Astrocyte (in vitro differentiated cells and primary cell): ENCODE data around the gene BUB3. TPM values are rescaled to one million over a fixed set of nuclear protein-coding genes. Genes with fewer than 3 reads are reported as not detected.

Experiments
- DNase-seq: peaks from one replicate; pipeline ENCODE4 v3.0.0-alpha.2; 2010; ENCODE audit warnings: low read depth
- FAIRE-seq: peaks from 2 replicates; lab custom pipeline; 2011; peaks lifted over from hg19 to GRCh38; lab: Jason Lieb, UNC
- H2AFZ ChIP-seq: 2 replicates; pipeline ENCODE4 v1.6.0; 2012; ENCODE audit warnings: low read depth, low read length, inconsistent platforms
- H3K27ac ChIP-seq: 2 replicates; pipeline ENCODE4 v1.5.1; 2011; ENCODE audit warnings: low read depth, low read length, inconsistent platforms
- H3K27me3 ChIP-seq: 2 replicates; pipeline ENCODE4 v1.6.0; 2011; ENCODE audit warnings: low read length, inconsistent platforms; ENCODE audit not compliant: insufficient read depth
- H3K36me3 ChIP-seq: 2 replicates; pipeline ENCODE4 v1.5.1; 2011; ENCODE audit warnings: low read length, inconsistent platforms; ENCODE audit not compliant: insufficient read depth
- H3K4me1 ChIP-seq: 2 replicates; pipeline ENCODE4 v1.5.1; 2011; ENCODE audit warnings: low read length, inconsistent platforms; ENCODE audit not compliant: insufficient read depth
- H3K4me2 ChIP-seq: 2 replicates; pipeline ENCODE4 v1.6.0; 2012; ENCODE audit warnings: low read length, inconsistent platforms
- H3K4me3 ChIP-seq: 2 replicates; pipeline ENCODE4 v1.5.1; 2011; ENCODE audit warnings: low read depth, mild to moderate bottlenecking, low read length, inconsistent platforms; ENCODE audit not compliant: insufficient read depth
- H3K79me2 ChIP-seq: 2 replicates; pipeline ENCODE4 v1.6.0; 2012; ENCODE audit warnings: mild to moderate bottlenecking, low read length, inconsistent platforms; ENCODE audit not compliant: insufficient read depth
- H3K9ac ChIP-seq: 2 replicates; pipeline ENCODE4 v1.6.0; 2012; ENCODE audit warnings: mild to moderate bottlenecking, low read length, inconsistent platforms
- H3K9me3 ChIP-seq: 2 replicates; pipeline ENCODE4 v1.5.1; 2012; ENCODE audit warnings: low read depth, mild to moderate bottlenecking, low read length, inconsistent platforms; ENCODE audit not compliant: insufficient read depth
- H4K20me1 ChIP-seq: 2 replicates; pipeline ENCODE4 v1.6.0; 2012; ENCODE audit warnings: low read length, inconsistent platforms; ENCODE audit not compliant: insufficient read depth
- H3K27ac Mint-ChIP-seq: one replicate; pipeline ENCODE4 v1.8.0; 2021; ENCODE audit warnings: mild to moderate bottlenecking, mixed read lengths; ENCODE audit not compliant: unreplicated experiment
- H3K27me3 Mint-ChIP-seq: one replicate; pipeline ENCODE4 v1.8.0; 2021; ENCODE audit warnings: low read depth, mixed read lengths; ENCODE audit not compliant: unreplicated experiment
- H3K36me3 Mint-ChIP-seq: one replicate; pipeline ENCODE4 v1.8.0; 2021; ENCODE audit warnings: low read depth, mixed read lengths; ENCODE audit not compliant: unreplicated experiment
- H3K4me1 Mint-ChIP-seq: one replicate; pipeline ENCODE4 v1.8.0; 2021; ENCODE audit warnings: low read depth, mixed read lengths; ENCODE audit not compliant: unreplicated experiment
- H3K4me3 Mint-ChIP-seq: one replicate; pipeline ENCODE4 v1.8.0; 2021; ENCODE audit warnings: mild to moderate bottlenecking, moderate library complexity, mixed read lengths; ENCODE audit not compliant: unreplicated experiment
- H3K9me3 Mint-ChIP-seq: one replicate; pipeline ENCODE4 v1.8.0; 2021; ENCODE audit warnings: mild to moderate bottlenecking, mixed read lengths; ENCODE audit not compliant: unreplicated experiment
- EZH2 ChIP-seq: IDR thresholded peaks from 2 replicates; pipeline ENCODE4 v1.6.1; 2012; ENCODE audit warnings: mild to moderate bottlenecking, low read length, inconsistent platforms; ENCODE audit not compliant: insufficient read depth
- total RNA-seq: library from RNA; stranded (reverse); gene quantifications from 2 replicates; pipeline ENCODE4 v1.2.1, GENCODE V29; 2021
- TF ChIP-seq, protein P1 (sequence below): IDR thresholded peaks from 2 replicates; pipeline ENCODE4 v1.5.1; 2011; ENCODE audit warnings: low read depth, mild to moderate bottlenecking, inconsistent platforms, low read length, moderate library complexity; ENCODE audit not compliant: insufficient read depth

The BUB3 gene
- total RNA-seq, 1 donor from 2014 or later, result 81.7 TPM

DNA sequence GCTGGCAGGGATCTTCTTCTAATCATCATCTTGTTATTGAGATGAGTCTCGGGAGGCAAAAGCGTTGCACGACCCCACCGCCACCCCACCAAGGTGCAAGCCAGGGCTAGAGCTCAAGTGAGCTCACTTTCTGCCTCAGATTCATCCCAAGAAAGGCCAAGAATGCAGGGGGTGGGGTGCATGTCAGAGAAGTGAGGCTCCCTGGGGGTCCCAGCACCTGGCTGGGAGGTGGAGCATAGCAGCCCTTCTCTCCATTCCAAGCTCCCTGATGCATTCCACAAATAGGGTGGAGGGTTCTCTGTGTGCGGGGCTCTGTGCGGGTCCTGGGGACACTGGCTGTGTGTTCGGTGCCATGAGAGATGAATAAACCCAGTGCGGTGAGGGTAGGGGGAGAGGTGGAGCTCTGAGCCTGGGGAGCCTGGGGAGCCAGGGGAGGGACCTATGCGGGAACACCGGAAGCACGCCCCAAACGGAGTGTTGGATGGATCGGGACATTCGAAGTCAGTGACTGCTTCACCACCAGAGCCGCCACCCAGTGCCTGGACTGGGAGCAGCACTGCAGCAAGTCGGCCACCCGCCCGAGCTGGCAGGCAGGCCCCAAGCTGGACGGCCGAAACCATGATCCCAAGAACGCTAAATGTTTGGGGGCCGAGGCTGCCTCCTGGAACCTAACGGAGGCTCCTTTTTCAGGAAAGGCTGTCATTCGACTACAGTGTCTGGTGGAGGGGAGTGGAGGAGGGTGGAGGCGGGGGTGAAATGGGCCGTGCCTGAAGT, 36.4 kb upstream of the BUB3 start:
- peaks cover 32% of the 10 kb centered on the region for H3K27me3 Mint-ChIP-seq
- peaks cover 1% of the 10 kb centered on the region for H3K4me1 Mint-ChIP-seq
- Histone ChIP-seq H3K9ac (no peak overlapping the region), H3K4me3 (no peak overlapping the region), H3K4me2 (no peak overlapping the region), H3K4me1 (no peaks in the 10 kb centered on the region), H3K36me3 (no peaks in the 10 kb centered on the region), H3K9me3 (no peaks in the 10 kb centered on the region), H2AFZ (no peak overlapping the region), H3K27ac (no peak overlapping the region), H4K20me1 (no peaks in the 10 kb centered on the region), H3K27me3 (peaks cover 6% of the 10 kb centered on the region), H3K79me2 (no peaks in the 10 kb centered on the region)
- no peak overlapping the region for H3K4me3 Mint-ChIP-seq
- FAIRE-seq (no peak), DNase-seq (no peak)
- no peaks in the 10 kb centered on the region for H3K9me3 Mint-ChIP-seq
- TF ChIP-seq, protein P1, sequence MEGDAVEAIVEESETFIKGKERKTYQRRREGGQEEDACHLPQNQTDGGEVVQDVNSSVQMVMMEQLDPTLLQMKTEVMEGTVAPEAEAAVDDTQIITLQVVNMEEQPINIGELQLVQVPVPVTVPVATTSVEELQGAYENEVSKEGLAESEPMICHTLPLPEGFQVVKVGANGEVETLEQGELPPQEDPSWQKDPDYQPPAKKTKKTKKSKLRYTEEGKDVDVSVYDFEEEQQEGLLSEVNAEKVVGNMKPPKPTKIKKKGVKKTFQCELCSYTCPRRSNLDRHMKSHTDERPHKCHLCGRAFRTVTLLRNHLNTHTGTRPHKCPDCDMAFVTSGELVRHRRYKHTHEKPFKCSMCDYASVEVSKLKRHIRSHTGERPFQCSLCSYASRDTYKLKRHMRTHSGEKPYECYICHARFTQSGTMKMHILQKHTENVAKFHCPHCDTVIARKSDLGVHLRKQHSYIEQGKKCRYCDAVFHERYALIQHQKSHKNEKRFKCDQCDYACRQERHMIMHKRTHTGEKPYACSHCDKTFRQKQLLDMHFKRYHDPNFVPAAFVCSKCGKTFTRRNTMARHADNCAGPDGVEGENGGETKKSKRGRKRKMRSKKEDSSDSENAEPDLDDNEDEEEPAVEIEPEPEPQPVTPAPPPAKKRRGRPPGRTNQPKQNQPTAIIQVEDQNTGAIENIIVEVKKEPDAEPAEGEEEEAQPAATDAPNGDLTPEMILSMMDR, result no peak
- TF ChIP-seq EZH2, result no peak
- H3K36me3 Mint-ChIP-seq, result no peaks in the 10 kb centered on the region
- H3K27ac Mint-ChIP-seq, result no peak overlapping the region

DNA sequence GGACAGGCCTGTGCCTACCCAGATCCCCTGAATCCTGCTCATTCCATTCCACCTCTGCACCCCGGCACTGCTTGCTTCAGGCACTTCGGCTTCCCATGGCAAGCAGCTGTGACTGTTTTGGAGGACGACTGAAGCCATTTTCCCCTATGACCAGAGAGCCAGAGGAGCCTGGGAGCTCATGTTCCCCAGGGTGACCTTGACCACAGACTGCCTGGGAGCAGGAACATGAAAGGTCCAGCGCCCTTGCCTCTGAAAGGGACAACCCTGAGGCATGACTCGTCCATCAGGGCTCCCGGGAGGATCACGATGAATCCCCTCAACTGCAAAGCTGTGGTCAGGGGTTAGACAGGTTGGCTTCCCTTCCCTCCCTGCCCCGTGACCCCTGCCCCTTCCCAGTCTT, 35.1 kb upstream of the BUB3 start:
- no peaks in the 10 kb centered on the region for H3K4me1 ChIP-seq
- TF ChIP-seq EZH2, result no peak
- TF ChIP-seq, protein P1, result no peak
- no peak overlapping the region for H3K4me2 ChIP-seq
- no peak overlapping the region for H3K27ac ChIP-seq
- H3K27me3 ChIP-seq, result peaks cover 6% of the 10 kb centered on the region
- peaks cover 32% of the 10 kb centered on the region for H3K27me3 Mint-ChIP-seq
- H3K27ac Mint-ChIP-seq, result no peak overlapping the region
- no peak for DNase-seq
- no peaks in the 10 kb centered on the region for H3K79me2 ChIP-seq
- H3K4me3 ChIP-seq, result no peak overlapping the region
- no peaks in the 10 kb centered on the region for H3K9me3 ChIP-seq
- no peak for FAIRE-seq
- H3K9me3 Mint-ChIP-seq, result no peaks in the 10 kb centered on the region
- no peaks in the 10 kb centered on the region for H4K20me1 ChIP-seq
- no peaks in the 10 kb centered on the region for H3K36me3 Mint-ChIP-seq
- H2AFZ ChIP-seq, result no peak overlapping the region
- no peak overlapping the region for H3K9ac ChIP-seq
- H3K4me3 Mint-ChIP-seq, result no peak overlapping the region
- no peaks in the 10 kb centered on the region for H3K36me3 ChIP-seq
- H3K4me1 Mint-ChIP-seq, result peaks cover 1% of the 10 kb centered on the region

DNA sequence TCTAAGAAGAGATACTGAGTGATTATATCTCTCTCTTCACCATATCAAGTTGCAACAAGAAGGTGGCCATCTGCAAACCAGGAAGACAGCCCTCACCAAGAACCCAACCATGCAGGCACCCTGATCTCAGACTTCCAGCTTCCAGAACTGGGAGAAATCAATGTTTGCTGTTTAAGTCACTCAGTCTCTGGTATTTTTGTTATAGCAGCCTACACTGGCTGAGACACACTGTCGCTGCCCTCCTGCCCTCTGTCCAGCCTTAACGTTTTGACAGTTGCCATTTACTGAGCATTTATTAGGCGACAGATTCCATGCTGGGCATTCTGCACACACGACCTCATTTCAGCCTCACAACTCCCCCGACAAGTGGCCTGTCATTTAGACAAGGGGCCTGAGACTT, 28.0 kb upstream of the BUB3 start:
- Histone ChIP-seq H4K20me1 (no peaks in the 10 kb centered on the region), H2AFZ (no peak overlapping the region), H3K27me3 (peaks cover 31% of the 10 kb centered on the region), H3K9ac (no peak overlapping the region), H3K9me3 (peaks cover 2% of the 10 kb centered on the region), H3K4me3 (no peak overlapping the region), H3K36me3 (no peaks in the 10 kb centered on the region), H3K4me2 (no peak overlapping the region), H3K4me1 (no peaks in the 10 kb centered on the region), H3K27ac (no peak overlapping the region), H3K79me2 (no peaks in the 10 kb centered on the region)
- DNase-seq (no peak), FAIRE-seq (no peak)
- no peaks in the 10 kb centered on the region for H3K36me3 Mint-ChIP-seq
- no peaks in the 10 kb centered on the region for H3K4me1 Mint-ChIP-seq
- TF ChIP-seq, protein P1, result no peak
- no peak for TF ChIP-seq EZH2
- peaks cover 76% of the 10 kb centered on the region for H3K27me3 Mint-ChIP-seq
- no peak overlapping the region for H3K27ac Mint-ChIP-seq
- H3K9me3 Mint-ChIP-seq, result peaks cover 10% of the 10 kb centered on the region
- no peak overlapping the region for H3K4me3 Mint-ChIP-seq
